ENCODE measurements around the gene NUP160.
"Not testable (repeated sequence)": the region's sequence is repeated elsewhere in the genome, so short reads cannot be mapped to it uniquely, and the experiment has no call there.

The NUP160 gene

DNA sequence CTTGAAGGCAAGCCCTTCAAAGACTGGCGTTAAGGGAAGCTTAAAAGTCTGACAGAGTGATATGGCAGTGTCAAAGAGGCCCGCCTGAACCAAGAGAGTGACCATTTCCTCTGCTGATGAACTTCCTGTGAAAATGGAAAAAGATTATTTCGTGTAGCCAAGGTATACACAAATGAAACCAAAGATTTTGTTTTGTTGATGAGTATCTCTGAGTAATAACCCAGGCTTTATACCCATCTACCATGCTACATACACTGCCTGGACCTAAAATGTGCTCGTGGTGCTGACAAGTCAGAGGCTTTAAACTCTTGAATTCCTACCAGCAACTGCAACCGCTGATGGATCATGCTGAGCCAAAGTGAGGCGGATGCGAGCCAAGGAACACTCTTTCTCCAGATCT is 60.0 kb downstream of the NUP160 start:
- DNase-seq = no peak

GRCh38 chr11:47786373-47786772 is 61.8 kb downstream of the NUP160 start:
- DNase-seq = no peak

DNA sequence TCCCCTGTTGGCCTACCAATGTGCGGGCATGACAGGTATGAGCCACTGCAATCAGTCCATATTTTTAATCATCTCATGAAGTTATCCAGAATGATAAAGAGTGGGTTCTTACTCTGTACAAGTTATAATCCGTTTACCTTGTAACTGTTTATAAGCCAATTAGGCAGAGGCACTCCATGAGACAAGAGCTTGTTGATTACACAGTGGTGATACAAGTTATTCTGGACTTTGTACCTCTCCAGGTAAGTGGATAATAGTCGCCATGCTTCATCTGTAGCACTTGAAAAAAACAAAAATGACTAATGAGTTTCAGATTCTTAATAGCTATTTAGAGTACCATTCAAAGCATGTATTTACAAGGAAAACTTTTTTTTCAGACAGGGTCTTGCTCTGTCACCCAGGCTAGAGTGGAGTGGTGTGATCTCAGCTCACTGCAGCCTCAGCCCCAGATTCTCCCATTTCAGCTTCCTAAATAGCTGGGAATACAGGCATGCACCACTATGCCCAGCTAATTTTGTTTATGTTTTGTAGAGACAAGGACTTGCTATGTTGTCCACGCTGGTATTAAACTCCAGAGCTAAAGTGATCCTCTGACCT is 63.3 kb downstream of the NUP160 start:
- no peak for DNase-seq

GRCh38 chr11:47783087-47783610 is 65.0 kb downstream of the NUP160 start:
- no peak for DNase-seq

- DNase-seq = no peak
These were observed 69.2 kb downstream of the NUP160 start for GRCh38 chr11:47778878-47779483.

DNA sequence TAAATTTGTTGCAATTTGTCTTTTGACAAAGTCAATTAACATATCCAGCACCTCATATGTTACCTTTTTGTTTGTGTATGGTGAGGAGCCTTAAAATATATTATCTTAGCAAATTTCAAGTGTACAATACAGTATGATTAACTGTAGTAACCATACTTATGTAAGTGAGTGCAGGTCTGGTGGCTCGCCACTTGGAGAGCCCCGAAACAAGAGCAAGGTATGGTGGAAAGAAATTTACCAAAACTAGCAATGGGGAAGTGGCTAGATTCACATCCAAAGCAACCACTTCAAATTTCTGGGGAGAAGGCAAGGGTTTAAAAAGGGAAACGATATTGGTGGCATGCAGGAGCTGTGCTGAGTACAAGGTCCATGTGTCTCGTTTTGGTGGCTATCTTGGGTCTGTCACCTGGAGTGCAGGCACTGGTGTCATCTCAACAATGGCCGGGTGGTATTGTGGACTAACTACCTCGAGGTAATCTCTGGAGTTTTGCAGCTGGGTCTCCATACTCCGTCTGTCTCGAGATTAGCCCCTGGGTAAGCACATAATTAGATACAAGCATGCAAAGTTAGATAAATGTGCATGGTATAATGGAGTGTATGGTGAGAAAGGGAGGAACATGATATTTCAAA is 72.8 kb downstream of the NUP160 start:
- no peak for DNase-seq

DNA sequence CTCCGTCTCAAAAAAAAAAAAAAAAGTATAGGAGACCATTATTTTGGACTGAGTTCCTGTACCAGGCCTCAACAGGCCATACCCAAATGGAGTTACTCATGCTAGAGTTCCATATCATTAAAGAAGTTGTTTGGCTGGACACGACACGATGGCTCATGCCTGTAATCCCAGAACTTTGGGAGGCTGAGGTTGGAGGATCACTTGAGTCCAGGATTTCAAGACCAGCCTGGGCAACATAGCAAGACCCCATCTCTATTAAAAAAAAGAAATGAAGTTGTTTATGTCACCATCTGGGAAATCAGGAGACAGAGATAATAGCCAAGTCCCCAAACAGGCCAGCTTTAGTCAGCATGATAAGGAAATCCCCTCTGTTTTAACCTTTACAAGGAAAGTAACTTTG is 74.3 kb downstream of the NUP160 start:
- no peak for DNase-seq

DNA sequence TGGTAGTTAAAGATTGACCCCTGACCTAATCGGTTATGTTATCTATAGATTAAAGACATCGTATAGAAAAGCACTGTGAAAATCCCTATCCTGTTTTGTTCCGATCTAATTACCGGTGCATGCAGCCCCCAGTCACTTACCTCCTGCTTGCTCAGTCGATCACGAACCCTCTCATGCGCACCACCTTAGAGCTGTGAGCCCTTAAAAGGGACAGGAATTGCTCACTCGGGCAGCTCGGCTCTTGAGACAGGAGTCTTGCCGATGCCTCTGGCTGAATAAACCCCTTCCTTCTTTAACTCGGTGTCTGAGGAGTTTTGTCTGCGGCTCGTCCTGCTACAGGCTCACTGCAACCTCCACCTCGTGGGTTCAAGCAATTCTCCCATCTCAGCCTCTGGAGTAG is 78.6 kb downstream of the NUP160 start:
- not testable (repeated sequence) for DNase-seq

DNA sequence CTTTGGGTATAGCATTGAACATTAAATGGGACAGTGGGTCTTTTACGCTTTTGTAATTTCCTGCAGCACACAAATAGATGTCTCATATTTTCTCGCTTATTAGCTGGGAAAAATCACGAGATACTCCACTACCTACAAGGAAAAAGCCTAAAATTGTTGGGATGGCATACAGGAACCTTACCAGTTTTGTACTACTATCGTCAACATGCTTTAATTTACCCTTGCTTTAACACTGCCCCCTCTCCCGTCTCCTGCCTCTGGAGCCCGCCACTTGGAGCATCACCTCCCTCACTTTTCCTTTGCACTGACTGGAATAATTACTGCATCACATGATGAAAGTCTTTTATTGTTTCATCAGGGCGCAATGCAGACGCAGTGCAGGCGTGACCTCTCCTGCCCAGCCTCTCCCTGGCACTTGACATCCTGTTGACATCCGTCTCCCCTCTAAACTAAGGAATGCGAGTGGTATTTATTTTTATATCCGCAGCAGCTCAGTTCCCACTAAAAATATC is 80.0 kb downstream of the NUP160 start:
- peak; percentile 17 for DNase-seq

DNA sequence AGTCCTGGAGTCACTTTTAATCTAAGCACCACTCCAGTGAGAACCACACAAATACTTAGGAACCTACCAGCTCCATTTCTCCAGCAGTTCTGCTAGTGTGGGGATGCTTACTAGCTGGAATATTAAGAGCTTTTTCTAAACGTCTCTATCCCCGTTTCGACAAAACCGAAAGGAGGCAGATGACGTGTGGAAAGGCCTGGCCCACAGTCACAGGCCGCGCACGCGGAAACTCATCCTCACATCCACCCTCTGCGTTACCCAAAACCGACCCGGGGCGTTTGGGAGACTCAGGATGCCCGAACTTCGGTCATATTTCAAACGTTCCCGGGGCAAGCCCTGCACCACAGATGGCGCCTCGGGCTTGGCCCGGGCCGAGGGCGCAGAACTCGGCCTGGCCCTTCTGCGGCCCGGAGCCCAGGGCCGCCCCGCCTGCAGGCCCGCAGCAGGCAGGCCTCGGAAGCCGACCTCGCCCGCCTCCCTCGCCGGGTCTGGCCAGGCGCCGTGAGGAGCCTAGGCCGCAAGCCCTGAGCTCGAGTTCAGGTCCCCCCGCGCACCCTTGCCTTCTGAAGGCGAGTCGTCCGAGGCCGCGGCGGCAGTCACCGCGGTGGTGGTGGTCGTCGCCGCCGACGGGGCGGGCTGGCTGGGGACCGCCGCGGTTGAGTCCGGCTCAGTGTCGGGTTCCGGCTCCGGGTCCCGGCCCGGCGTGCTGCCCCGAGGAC is 81.5 kb downstream of the NUP160 start:
- peak; percentile 73 for DNase-seq

GRCh38 chr11:47765086-47765485 is 83.1 kb downstream of the NUP160 start:
- DNase-seq = no peak

- DNase-seq = not testable (repeated sequence)
These were observed 88.9 kb downstream of the NUP160 start for GRCh38 chr11:47759291-47759690.

GRCh38 chr11:47756208-47756607 is 91.9 kb downstream of the NUP160 start:
- DNase-seq = no peak

DNA sequence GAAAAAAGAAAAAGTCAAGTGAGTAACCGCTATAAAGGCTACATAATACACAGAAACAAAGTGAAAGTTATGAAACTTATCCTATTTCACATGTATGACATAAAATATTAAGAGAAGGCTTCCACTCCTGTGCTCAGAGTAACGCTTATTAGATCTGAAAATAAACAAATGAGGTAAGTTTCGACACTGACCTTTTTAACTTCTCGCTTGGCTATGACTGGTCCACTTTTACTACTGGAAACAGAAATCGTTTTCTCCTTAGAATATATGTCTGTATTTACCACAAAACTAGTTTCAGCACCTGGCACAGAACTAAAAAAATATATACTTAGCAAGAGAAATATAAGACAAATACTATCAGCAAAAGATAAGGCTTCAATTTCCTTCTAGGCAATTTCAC is 97.4 kb downstream of the NUP160 start:
- no peak for DNase-seq

- not testable (repeated sequence) for DNase-seq
These were observed 105.7 kb downstream of the NUP160 start for GRCh38 chr11:47742494-47742893.

DNA sequence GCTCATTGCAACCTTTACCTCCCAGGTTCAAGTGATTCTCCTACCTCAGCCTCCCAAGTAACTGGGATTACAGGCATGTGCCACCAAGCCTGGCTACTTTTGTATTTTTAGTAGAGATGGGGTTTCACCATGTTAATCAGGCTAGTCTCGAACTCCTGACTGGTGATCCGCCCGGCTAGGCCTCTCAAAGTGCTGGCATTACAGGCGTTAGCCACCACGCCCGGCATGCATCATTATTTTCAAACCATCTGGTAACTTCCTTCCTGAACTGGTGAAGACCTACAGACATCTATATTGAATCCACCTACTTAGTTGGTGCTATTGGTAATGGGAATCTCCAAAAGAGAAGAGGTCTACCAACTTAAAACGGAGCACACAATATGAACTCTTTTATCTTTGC is 110.3 kb downstream of the NUP160 start:
- not testable (repeated sequence) for DNase-seq

DNA sequence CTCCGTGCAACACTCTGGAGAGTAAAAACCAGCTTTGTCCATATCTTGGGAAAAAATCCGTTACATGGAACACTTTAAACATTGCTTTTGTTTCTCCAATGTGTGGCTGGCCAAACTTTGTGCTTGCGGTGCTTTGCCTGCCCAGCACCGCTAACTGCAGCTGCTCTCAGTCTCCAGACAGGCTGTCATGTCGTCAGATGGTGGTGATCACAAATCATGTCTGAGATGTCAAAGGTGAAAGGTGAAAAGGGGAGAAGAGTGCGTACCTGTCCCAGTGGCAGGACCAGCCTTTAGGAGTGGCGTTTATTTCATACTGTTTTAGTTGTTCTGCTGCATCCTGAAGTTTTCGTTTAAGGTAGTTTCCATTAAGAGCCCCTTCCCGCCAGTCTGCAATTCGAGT is 115.9 kb downstream of the NUP160 start:
- no peak for DNase-seq

DNA sequence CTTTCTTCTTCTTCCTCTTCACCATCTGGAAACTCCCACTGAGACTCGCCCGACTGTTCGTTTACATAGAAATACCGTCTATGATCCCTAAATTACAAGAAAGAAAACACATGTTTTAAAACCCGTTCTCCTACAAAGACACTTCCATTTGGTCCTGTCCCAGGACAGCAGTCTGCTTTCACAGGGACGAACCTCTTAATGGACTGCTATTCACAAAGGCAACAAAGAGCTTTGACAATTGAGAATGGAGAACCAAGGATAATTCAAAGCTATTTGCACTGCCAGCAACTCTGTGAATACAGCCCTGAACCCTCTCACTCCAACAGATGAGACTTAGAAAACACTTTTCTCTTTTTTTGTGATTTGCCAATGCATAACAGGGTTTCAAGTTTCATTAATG is 116.7 kb downstream of the NUP160 start:
- no peak for DNase-seq

All from activated CD4-positive, alpha-beta T cell treated with anti-CD3 and anti-CD28 coated beads, Interleukin-2, amount 50 U/mL, for 1 hour (primary cell).